Upper lobe of right lung (tissue), 1 donor: ENCODE results near the gene COL18A1. TPM values are rescaled to one million over a fixed set of nuclear protein-coding genes. Genes with fewer than 3 reads are reported as not detected.

Experiments
- ATAC-seq: fragments of 200-7000 bp; cut with Tn5 transposase; one replicate; pipeline ENCODE4 v1.9.1; 2020; ENCODE audit warnings: mild to moderate bottlenecking, moderate library complexity
- DNase-seq: peaks from one replicate; pipeline ENCODE4 v3.0.0-alpha.2; 2020
- H3K27ac ChIP-seq: fragments of 200-600 bp; one replicate; pipeline ENCODE4 v1.8.0; 2022
- H3K27me3 ChIP-seq: fragments of 200-600 bp; one replicate; pipeline ENCODE4 v1.8.0; 2022; ENCODE audit warnings: mild to moderate bottlenecking
- H3K36me3 ChIP-seq: fragments of 200-600 bp; one replicate; pipeline ENCODE4 v1.8.0; 2022
- H3K4me1 ChIP-seq: fragments of 200-600 bp; one replicate; pipeline ENCODE4 v1.8.0; 2022
- H3K4me3 ChIP-seq: fragments of 200-600 bp; one replicate; pipeline ENCODE4 v1.8.0; 2022; ENCODE audit warnings: mild to moderate bottlenecking
- H3K9me3 ChIP-seq: fragments of 200-600 bp; one replicate; pipeline ENCODE4 v1.8.0; 2022
- CTCF ChIP-seq: fragments of 200-600 bp; IDR thresholded peaks from one replicate; pipeline ENCODE4 v1.8.0; 2022; ENCODE audit warnings: antibody characterized with exemption
- intact Hi-C: fragments of 100-400 bp; cut with DNase I; formaldehyde crosslinking; loops from one replicate; pipeline ENCODE4 v1.11.0; 2022
- total RNA-seq: library from RNA; stranded (reverse); fragmentation: NEBNext Ultra II Directional; extraction: Animal tissue kit (Norgen Biotek cat#: 25700); gene quantifications from one replicate; pipeline ENCODE4 v1.2.1, GENCODE V29; 2021
- donor health status: DM: no; HTN: yes; CAD: no; lungs with severe emphysema.

The COL18A1 gene
- total RNA-seq, 1 donor from 2014 or later = 60.4 TPM

GRCh38 chr21:45516671-45517151 is 111.7 kb downstream of the COL18A1 start:
- H3K4me3 ChIP-seq = no peak overlapping the region
- H3K4me1 ChIP-seq = peaks cover 5% of the 10 kb centered on the region
- ATAC-seq (no peak), DNase-seq (peak; percentile 59)
- H3K27ac ChIP-seq = no peak overlapping the region
- H3K9me3 ChIP-seq = peaks cover 18% of the 10 kb centered on the region
- no peaks in the 10 kb centered on the region for H3K27me3 ChIP-seq
- H3K36me3 ChIP-seq = peaks cover 7% of the 10 kb centered on the region
- intact Hi-C loops = no loop called here
- TF ChIP-seq CTCF = no peak

GRCh38 chr21:45517249-45518065 is 112.5 kb downstream of the COL18A1 start:
- Histone ChIP-seq H3K9me3 (peaks cover 18% of the 10 kb centered on the region), H3K27me3 (no peaks in the 10 kb centered on the region), H3K4me3 (no peak overlapping the region), H3K4me1 (peaks cover 5% of the 10 kb centered on the region), H3K27ac (no peak overlapping the region), H3K36me3 (peaks cover 3% of the 10 kb centered on the region)
- intact Hi-C loops = no loop called here
- ATAC-seq (no peak), DNase-seq (peak; percentile 59)
- TF ChIP-seq CTCF = no peak

GRCh38 chr21:45518742-45519141 is 113.8 kb downstream of the COL18A1 start:
- DNase-seq = no peak
- H3K36me3 ChIP-seq = no peaks in the 10 kb centered on the region
- no peak overlapping the region for H3K4me3 ChIP-seq
- H3K4me1 ChIP-seq = peaks cover 3% of the 10 kb centered on the region
- intact Hi-C loops = no loop called here
- peaks cover 18% of the 10 kb centered on the region for H3K9me3 ChIP-seq
- no peak overlapping the region for H3K27ac ChIP-seq
- H3K27me3 ChIP-seq = no peaks in the 10 kb centered on the region
- TF ChIP-seq CTCF = no peak
- no peak for ATAC-seq

- Histone ChIP-seq H3K4me1 (no peaks in the 10 kb centered on the region), H3K4me3 (no peak overlapping the region), H3K27me3 (no peaks in the 10 kb centered on the region), H3K36me3 (no peaks in the 10 kb centered on the region), H3K27ac (no peak overlapping the region), H3K9me3 (peaks cover 18% of the 10 kb centered on the region)
- intact Hi-C loops = no loop called here
- TF ChIP-seq CTCF = no peak
- ATAC-seq (no peak), DNase-seq (no peak)
These were observed 114.2 kb downstream of the COL18A1 start for GRCh38 chr21:45519182-45519581.

- H3K4me3 ChIP-seq = no peak overlapping the region
- intact Hi-C loops = no loop called here
- peaks cover 18% of the 10 kb centered on the region for H3K9me3 ChIP-seq
- no peaks in the 10 kb centered on the region for H3K4me1 ChIP-seq
- ATAC-seq = no peak
- no peak for TF ChIP-seq CTCF
- no peak for DNase-seq
- H3K27me3 ChIP-seq = no peaks in the 10 kb centered on the region
- no peak overlapping the region for H3K27ac ChIP-seq
- peaks cover 6% of the 10 kb centered on the region for H3K36me3 ChIP-seq
These were observed 116.3 kb downstream of the COL18A1 start for GRCh38 chr21:45521241-45521640.
